ENCODE results near the gene COX5B. TPM values are rescaled to one million over a fixed set of nuclear protein-coding genes. Genes with fewer than 3 reads are reported as not detected.
"Not testable (repeated sequence)": the region's sequence is repeated elsewhere in the genome, so short reads cannot be mapped to it uniquely, and the experiment has no call there.

The COX5B gene
- total and polyA plus RNA-seq, 4 donors, result 248 to 369 (median 272) TPM

DNA sequence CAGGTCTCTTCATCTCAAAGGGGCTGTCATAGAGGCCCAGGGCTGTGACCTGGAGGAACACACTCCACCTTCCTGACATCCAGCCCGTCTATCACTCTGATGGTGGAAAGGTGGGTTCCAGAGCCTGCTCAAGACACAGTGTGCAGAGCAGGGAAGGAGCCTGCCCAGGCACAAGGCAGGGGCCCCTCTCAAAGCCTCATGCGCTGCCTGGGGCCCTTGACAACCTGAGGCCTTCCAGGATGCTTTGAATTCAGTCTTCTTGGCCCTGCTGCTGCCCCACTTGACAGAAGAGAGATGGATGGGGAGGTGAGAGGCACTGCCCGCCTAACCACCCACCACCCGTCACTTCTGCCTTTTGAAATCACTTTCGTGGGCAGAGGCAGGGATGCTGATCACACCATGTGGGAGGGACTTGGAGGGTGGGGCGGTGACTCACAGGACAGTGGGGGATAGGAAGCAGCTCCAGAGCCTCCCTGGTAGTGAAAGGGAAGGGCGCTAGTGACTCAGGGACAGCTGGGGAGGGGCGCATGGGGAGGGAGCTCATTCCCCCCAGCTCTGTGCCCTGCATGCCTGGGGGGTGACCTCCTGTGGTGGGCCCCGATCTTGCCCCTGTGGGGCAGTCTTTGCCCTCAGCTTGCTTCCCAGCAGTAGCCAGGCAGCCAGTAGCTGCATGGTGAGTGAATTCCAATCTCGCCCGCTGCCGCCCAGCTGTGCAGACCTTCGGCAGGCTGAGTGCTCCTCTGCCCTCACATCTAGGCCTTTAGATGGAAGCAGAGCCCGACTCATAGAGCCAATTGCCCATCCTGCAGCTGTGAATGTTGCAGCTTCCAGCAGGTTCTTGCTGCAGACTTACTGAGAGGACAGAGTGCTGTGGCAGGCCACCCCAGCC lies 26.7 kb upstream of the COX5B start:
- H3K27me3 ChIP-seq (ENCODE audit: control insufficient read depth, insufficient read depth, low read length); H3K4me1 ChIP-seq (ENCODE audit: control insufficient read depth, insufficient read depth, low read length); H3K9me3 ChIP-seq (ENCODE audit: control insufficient read depth, insufficient read depth, low read length); DNase-seq (ENCODE audit: low read depth in 4 of 6, low spot score in 6 of 6); H3K36me3 ChIP-seq (ENCODE audit: control insufficient read depth, insufficient read depth, low read length); H3K27ac ChIP-seq (ENCODE audit: low read depth, low read length); H3K4me3 ChIP-seq (ENCODE audit: low read depth, low read length): not testable (repeated sequence)
- WGBS (ENCODE audit: insufficient coverage), result 49% methylated on average over 6 of the region's 14 CpGs

DNA sequence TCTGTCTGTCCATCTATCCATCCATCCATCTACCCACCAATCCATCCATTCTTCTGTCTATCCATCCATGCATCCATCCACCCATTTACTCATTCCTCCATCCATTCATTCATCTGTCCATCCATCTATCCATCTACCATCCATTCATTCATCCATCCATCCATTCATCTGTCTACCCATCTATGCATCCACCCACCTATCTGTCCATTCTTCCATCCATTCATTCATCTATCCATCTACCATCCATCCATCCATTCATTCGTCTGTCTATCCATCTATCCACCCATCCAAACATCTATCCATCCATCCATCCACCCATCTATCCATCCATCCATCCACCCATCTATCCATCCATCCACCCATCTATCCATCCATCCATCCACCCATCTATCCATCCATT lies 25.4 kb upstream of the COX5B start:
- not testable (repeated sequence) for DNase-seq (ENCODE audit: low read depth in 4 of 6, low spot score in 6 of 6); H3K4me3 ChIP-seq (ENCODE audit: low read depth, low read length); H3K27ac ChIP-seq (ENCODE audit: low read depth, low read length); H3K27me3 ChIP-seq (ENCODE audit: control insufficient read depth, insufficient read depth, low read length); H3K36me3 ChIP-seq (ENCODE audit: control insufficient read depth, insufficient read depth, low read length); H3K9me3 ChIP-seq (ENCODE audit: control insufficient read depth, insufficient read depth, low read length); H3K4me1 ChIP-seq (ENCODE audit: control insufficient read depth, insufficient read depth, low read length)
- 75% methylated on average over 1 of the region's 1 CpG for WGBS (ENCODE audit: insufficient coverage)

DNA sequence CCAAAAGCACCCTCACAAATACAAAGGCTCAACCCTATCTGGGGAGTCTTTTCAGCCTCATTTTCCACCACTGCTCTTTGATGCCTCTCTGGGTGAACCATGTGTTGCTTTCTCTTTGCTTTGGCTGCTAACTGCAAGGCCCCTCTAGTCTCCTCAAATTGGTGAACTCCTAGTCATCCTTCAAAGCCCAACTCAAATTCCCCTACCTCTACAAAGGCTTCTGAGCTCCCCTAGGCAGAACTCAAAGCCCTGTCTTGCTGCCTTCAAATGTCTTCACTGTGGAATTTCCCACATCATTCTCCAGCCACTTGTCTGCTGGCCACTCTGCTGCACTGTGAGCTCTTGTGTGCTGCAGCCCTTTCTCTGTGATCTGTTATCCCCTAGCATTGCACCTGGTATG lies 22.9 kb upstream of the COX5B start:
- not testable (repeated sequence) for H3K4me3 ChIP-seq (ENCODE audit: low read depth, low read length); H3K27ac ChIP-seq (ENCODE audit: low read depth, low read length); H3K9me3 ChIP-seq (ENCODE audit: control insufficient read depth, insufficient read depth, low read length); H3K27me3 ChIP-seq (ENCODE audit: control insufficient read depth, insufficient read depth, low read length); H3K4me1 ChIP-seq (ENCODE audit: control insufficient read depth, insufficient read depth, low read length); H3K36me3 ChIP-seq (ENCODE audit: control insufficient read depth, insufficient read depth, low read length); DNase-seq (ENCODE audit: low read depth in 4 of 6, low spot score in 6 of 6)

DNA sequence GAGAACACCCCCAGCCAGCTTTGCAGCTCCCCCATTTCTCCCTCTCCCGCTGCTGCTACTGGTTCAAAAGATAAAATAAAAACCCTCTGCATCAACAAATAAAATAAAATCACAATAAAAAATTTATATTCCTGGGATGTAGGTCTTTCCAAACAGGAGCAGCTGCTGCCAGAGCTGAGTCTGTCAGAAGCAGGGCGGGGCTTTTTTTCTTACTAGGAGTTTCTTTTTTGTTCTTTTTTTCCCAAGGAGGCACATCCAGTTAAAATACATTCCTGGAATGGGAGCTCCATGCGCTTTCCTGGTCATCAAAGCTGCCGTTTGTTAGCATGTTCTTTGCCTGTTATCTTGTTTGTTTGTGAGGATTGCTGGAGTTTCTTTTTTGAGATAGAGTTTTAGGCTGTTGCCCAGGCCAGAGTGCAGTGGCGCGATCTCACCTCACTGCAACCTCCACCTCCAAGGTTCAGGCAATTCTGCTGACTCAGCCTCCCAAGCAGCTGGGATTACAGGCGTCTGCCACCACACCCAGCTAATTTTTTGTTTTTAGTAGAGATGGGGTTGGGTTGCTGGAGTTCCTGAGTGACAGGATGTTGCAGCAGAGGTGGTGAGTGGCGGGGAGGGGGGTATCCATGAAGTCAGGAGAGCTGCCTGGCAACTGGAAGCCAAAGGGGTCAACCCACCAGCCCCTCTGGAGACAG lies 20.4 kb upstream of the COX5B start:
- 67% methylated on average over 1 of the region's 8 CpGs for WGBS (ENCODE audit: insufficient coverage)

DNA sequence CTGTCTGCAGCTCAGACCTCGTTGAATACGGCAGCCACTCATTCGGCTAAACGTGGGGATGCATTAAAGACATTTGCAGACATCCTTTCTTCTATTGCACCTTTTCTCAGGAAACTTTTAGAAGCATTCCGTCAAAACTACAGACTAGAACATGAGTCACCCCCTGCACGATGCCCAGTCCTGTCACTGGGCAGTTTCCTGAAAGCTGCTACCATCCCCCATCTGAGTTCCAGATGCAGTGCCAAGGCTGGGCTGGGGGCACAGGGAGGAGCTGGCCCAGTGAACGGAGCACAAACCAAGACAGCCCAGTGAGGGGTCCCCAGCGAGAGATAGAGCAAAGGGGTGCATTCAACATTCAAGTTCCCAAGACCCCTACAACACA lies 19.8 kb upstream of the COX5B start:
- H3K27ac ChIP-seq (ENCODE audit: low read depth, low read length); H3K36me3 ChIP-seq (ENCODE audit: control insufficient read depth, insufficient read depth, low read length); H3K27me3 ChIP-seq (ENCODE audit: control insufficient read depth, insufficient read depth, low read length); DNase-seq (ENCODE audit: low read depth in 4 of 6, low spot score in 6 of 6); H3K4me3 ChIP-seq (ENCODE audit: low read depth, low read length); H3K4me1 ChIP-seq (ENCODE audit: control insufficient read depth, insufficient read depth, low read length); H3K9me3 ChIP-seq (ENCODE audit: control insufficient read depth, insufficient read depth, low read length): not testable (repeated sequence)
- 64% methylated on average over 6 of the region's 8 CpGs for WGBS (ENCODE audit: insufficient coverage)

More for the DNA sequence above, 20.4 kb upstream of the COX5B start:
- not testable (repeated sequence) for H3K27me3 ChIP-seq (ENCODE audit: control insufficient read depth, insufficient read depth, low read length); H3K36me3 ChIP-seq (ENCODE audit: control insufficient read depth, insufficient read depth, low read length); H3K4me3 ChIP-seq (ENCODE audit: low read depth, low read length); H3K27ac ChIP-seq (ENCODE audit: low read depth, low read length); H3K4me1 ChIP-seq (ENCODE audit: control insufficient read depth, insufficient read depth, low read length); DNase-seq (ENCODE audit: low read depth in 4 of 6, low spot score in 6 of 6); H3K9me3 ChIP-seq (ENCODE audit: control insufficient read depth, insufficient read depth, low read length)

DNA sequence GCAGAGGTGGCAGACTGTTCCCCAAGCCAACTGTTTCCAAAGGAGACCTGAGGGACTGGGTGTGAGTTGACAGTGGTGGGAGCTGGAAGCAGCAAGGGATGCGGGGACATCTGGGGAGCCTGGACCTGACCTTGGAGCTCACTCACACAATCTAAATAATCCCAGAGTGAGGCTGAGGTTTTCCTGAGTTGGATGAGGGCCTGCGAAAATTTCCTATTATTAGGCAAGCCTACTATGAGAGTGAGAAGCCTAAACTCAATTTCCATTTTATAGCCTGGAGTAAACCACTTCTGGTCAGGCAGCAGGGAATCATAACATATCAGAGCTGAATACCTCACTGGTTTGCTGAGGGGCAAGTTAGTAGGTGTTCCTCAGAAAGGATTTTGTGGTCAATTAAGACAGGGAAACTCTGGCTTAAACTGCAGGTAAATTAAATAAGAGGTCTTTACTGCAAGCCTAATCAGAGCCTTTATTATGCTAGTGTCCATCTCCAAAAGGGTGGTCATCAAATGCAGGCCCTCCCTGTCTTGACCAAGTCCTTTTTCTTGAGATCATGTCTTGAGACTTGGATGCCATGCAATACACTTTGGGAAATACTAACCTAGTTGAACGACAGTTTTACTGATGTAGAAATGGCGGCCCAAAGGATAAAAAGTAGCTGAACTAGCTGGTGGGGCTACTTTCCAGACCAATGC lies 1.7 kb upstream of the COX5B start:
- H3K9me3 ChIP-seq (ENCODE audit: control insufficient read depth, insufficient read depth, low read length), result no peaks in the 10 kb centered on the region
- DNase-seq (ENCODE audit: low read depth in 4 of 6, low spot score in 6 of 6), result no peak
- H3K4me3 ChIP-seq (ENCODE audit: low read depth, low read length), result no peak overlapping the region
- no peaks in the 10 kb centered on the region for H3K27me3 ChIP-seq (ENCODE audit: control insufficient read depth, insufficient read depth, low read length)
- 100% methylated on average over 2 of the region's 4 CpGs for WGBS (ENCODE audit: insufficient coverage)
- no peak overlapping the region for H3K27ac ChIP-seq (ENCODE audit: low read depth, low read length)
- peaks cover 13% of the 10 kb centered on the region for H3K4me1 ChIP-seq (ENCODE audit: control insufficient read depth, insufficient read depth, low read length)
- H3K36me3 ChIP-seq (ENCODE audit: control insufficient read depth, insufficient read depth, low read length), result peaks cover 18% of the 10 kb centered on the region

DNA sequence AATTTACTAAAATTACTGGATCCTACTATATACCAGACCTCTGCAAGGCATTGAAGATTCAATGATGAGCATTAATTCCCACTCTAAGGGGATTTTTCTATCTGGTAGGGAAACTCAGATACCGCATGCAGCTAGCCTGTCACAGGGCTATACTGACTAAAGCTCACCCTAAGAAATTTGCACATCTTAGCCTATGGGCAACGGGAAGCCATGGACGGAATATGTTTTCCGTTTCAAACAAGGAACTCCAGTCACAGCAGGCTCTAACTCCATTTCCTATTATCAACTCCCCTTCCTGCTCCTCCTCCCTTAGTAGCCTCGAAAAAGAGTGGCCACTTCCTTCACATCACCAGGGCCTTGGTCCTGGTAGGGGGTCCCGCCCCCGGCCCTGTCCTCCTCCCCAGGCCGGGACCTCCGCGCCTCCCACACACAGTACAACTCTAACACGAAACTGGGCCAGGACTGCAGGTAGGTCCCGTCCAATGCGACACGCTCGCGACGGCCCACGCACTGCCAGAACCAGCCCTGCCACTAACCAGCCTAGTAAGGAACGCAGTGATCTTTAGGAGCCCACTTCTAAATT lies 659 bp upstream of the COX5B start:
- no peak for DNase-seq (ENCODE audit: low read depth in 4 of 6, low spot score in 6 of 6)
- 4% methylated on average over 19 of the region's 19 CpGs for WGBS (ENCODE audit: insufficient coverage)
- Histone ChIP-seq H3K27ac (ENCODE audit: low read depth, low read length) (peak overlapping the region; percentile 93), H3K4me3 (ENCODE audit: low read depth, low read length) (peak overlapping the region; percentile 88), H3K27me3 (ENCODE audit: control insufficient read depth, insufficient read depth, low read length) (no peaks in the 10 kb centered on the region), H3K9me3 (ENCODE audit: control insufficient read depth, insufficient read depth, low read length) (no peaks in the 10 kb centered on the region), H3K36me3 (ENCODE audit: control insufficient read depth, insufficient read depth, low read length) (peaks cover 28% of the 10 kb centered on the region), H3K4me1 (ENCODE audit: control insufficient read depth, insufficient read depth, low read length) (peaks cover 13% of the 10 kb centered on the region)

DNA sequence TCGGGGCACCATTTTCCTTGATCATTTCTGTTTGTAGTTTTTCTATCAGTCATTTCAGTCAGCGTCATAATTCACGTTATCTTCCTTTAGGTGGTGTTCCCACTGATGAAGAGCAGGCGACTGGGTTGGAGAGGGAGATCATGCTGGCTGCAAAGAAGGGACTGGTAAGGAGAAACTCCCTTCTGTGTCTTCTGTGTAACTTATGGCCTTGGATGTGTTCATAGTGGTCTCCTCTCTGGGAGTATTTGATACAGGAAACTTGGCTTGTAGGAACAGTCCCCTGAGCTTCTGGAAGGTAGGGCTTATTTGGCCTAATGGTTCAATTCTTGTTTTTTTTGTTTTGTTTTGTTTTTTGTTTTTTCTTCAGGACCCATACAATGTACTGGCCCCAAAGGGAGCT lies 1.1 kb downstream of the COX5B start:
- 88% methylated on average over 1 of the region's 4 CpGs for WGBS (ENCODE audit: insufficient coverage)
- Histone ChIP-seq H3K4me1 (ENCODE audit: control insufficient read depth, insufficient read depth, low read length) (peaks cover 13% of the 10 kb centered on the region), H3K9me3 (ENCODE audit: control insufficient read depth, insufficient read depth, low read length) (no peaks in the 10 kb centered on the region), H3K36me3 (ENCODE audit: control insufficient read depth, insufficient read depth, low read length) (peaks cover 32% of the 10 kb centered on the region), H3K4me3 (ENCODE audit: low read depth, low read length) (peak overlapping the region; percentile 88), H3K27me3 (ENCODE audit: control insufficient read depth, insufficient read depth, low read length) (no peaks in the 10 kb centered on the region), H3K27ac (ENCODE audit: low read depth, low read length) (no peak overlapping the region)
- no peak for DNase-seq (ENCODE audit: low read depth in 4 of 6, low spot score in 6 of 6)

DNA sequence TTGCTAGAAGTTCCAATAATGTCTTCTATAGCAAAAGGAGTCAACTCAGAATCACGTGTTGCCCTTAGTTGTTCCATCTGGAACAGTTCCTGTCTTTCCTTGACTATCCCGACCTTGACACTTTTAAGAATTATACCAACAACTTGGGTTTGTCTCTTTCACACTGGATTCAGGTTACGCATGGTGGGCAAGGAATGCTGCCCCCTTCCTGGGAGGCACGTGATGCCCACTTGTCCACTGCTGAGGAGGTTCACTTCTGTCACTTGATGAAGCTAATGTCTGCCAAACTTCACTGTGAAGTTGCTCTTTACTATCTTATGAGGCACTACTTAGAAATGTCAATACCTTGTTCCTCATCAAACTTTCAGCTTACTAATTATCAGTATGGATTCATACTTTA lies 5.3 kb downstream of the COX5B start:
- H3K27ac ChIP-seq (ENCODE audit: low read depth, low read length), result no peak overlapping the region
- no peaks in the 10 kb centered on the region for H3K27me3 ChIP-seq (ENCODE audit: control insufficient read depth, insufficient read depth, low read length)
- H3K9me3 ChIP-seq (ENCODE audit: control insufficient read depth, insufficient read depth, low read length), result no peaks in the 10 kb centered on the region
- peaks cover 47% of the 10 kb centered on the region for H3K36me3 ChIP-seq (ENCODE audit: control insufficient read depth, insufficient read depth, low read length)
- H3K4me3 ChIP-seq (ENCODE audit: low read depth, low read length), result no peak overlapping the region
- H3K4me1 ChIP-seq (ENCODE audit: control insufficient read depth, insufficient read depth, low read length), result peaks cover 8% of the 10 kb centered on the region
- WGBS (ENCODE audit: insufficient coverage), result 85% methylated on average over 4 of the region's 4 CpGs
- DNase-seq (ENCODE audit: low read depth in 4 of 6, low spot score in 6 of 6), result no peak

Data from spinal cord (tissue), 10 donors.